HG02763 (cell line): ENCODE measurements around the gene TMEM18.
A peak's percentile ranks its signal among the peaks of the same experiment; 100 is the strongest.
"Not testable (repeated sequence)": the region's sequence is repeated elsewhere in the genome, so short reads cannot be mapped to it uniquely, and the experiment has no call there.

Experiments used
- ATAC-seq: cut with Tn5 transposase; IDR thresholded peaks from one replicate; pipeline ENCODE4 v1.9.1; 2021; ENCODE audit warnings: mild to moderate bottlenecking, moderate library complexity; ENCODE audit not compliant: unreplicated experiment

Gene TMEM18

DNA sequence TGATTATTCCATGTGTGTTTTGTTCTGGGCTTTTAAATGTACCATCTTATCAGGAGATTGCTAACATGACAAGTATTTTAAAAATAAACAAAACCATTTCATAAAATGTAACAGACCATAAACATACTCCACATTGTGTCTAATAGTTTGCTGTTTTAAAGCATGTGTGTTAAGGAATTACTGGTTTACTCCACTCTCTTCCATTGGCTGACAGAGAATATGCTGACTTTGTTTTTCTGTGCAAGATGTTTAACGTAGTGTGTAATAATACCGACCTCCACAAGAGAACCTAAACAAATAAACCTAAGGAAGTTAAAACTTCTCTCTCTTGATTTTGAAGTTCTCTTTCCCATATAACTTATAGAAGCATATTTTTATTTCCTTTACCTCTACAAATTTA lies 17.0 kb upstream of the TMEM18 start:
- no peak for ATAC-seq

- no peak for ATAC-seq
Observed at GRCh38 chr2:693606-694005, 16.4 kb upstream of the TMEM18 start.

DNA sequence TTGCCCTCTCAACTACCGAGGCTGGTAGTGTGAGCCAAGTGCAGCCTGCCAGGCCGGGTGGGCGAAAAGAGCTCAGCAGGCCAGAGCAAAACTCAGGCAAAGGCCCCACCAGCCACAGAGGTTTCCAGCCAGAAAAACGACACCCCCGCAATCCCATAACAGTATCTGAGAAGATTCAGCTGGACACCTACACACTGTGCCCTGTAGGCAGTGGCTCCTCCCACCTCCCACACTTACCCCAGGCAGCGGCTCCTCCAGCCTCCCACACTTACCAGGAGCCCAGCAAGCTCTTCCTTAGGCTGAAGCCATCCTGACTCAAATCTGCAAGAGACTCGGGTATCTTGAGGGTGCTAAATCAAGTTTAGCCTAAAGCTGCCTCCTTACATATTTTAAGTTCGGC lies 15.6 kb upstream of the TMEM18 start:
- no peak for ATAC-seq

- ATAC-seq: no peak
Observed at GRCh38 chr2:691821-692761, 14.9 kb upstream of the TMEM18 start.

DNA sequence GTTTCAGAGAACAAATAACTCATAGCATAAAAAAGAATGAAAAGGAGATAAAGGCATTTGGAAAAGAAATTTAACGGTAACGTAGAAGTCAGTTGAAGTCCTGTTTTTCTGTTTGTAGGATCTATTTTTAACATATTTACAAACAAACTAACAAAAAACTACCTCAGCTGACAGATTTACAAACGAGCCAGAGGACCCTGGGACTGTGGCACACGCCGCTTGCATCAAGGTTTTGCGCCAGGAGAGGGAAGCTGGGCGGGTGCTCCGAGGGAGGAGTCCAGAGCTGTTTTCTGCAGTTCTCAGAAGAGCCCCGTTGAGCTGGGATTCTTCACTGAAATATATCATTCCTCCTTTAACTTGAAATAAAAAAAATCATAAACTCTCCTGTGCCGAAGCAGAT lies 13.6 kb upstream of the TMEM18 start:
- no peak for ATAC-seq

DNA sequence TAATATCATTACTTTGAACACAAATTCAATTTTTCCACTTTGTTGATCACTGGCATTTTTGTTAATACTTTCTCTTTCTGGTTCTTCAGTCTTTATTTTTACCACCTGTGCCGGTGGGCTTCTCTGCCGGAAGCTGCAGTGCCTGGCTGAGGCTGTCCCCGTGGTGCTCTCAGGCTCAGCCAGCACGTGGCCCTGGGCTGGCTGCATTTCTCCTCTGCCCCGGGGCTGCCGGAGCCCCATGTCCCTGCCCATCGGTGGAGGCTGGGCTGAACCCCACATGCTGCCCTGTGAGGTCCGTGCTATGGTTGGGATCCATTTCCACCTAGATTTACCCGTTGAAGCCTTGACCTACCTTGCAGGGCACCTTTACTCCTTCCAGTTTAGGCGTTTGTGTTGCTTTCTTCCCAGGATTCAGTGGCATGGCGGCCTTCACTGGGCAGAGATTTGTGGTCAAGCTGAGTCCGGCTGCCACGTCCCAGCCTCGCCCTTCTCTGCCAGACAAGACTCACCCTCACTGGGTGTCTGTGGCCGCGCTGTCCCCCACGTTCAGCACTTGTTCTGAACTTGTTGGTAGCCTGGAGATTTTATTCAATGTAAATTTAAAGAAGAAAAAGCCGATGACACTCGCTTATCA lies 12.8 kb upstream of the TMEM18 start:
- ATAC-seq: no peak

GRCh38 chr2:689237-689636 lies 12.0 kb upstream of the TMEM18 start:
- ATAC-seq: no peak

GRCh38 chr2:688504-689076 lies 11.4 kb upstream of the TMEM18 start:
- ATAC-seq: no peak

DNA sequence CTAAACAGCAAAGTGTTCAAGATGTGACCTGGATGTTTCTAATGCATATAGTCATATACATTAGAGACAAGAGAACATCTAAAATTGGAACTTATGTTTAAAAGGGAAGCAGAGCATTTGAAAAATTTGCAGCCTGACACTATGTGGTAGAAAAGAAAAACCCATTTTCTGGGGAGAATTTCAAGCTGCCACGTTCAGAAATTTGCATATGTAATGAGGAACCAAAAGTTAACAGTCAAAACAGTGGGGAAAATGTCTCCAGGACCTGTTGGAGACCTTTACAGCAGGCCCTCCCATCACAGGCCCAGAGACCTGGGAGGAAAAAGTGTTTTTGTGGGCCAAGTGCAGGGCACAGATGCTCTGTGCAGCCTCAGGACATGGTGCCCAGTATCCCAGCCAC lies 8.2 kb upstream of the TMEM18 start:
- ATAC-seq: no peak

DNA sequence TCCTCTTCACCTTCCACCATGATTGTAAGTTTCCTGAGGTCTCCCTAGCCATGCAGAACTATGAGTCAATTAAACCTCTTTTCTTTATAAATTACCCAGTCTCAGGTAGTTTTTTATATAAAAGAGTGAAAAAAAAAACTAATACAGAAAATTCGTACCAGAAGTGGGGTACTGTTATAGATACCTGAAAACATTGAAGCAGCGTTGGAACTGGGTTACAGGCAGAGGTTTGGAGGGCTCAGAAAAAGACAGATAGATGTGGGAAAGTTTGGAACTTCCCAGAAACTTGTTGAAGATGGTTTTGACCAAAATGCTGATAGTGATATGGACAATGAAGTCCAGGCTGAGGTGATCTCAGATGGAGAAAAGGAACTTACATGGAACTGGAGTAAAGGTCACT lies 7.7 kb upstream of the TMEM18 start:
- ATAC-seq: not testable (repeated sequence)

GRCh38 chr2:682226-682625 lies 5.0 kb upstream of the TMEM18 start:
- ATAC-seq: no peak

DNA sequence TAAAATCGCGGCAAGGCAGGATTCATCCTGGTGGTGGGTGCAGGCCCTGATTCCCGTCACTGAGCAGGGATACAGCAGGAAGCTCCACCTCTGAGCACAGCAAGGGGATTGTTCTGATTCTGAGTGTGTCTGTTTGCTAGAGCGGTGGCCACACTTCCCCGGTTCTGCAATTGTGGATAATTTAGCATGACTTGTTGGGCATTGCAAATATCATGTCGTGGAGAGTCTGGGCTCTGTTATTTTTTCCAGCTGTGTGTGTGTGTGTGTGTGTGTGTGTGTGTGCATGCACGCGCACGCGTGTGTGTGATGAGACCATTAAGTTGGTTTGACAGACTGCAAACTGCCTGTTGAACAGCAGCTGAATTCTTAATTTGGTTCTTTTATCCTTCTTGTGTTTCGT lies 4.1 kb upstream of the TMEM18 start:
- ATAC-seq: no peak

- ATAC-seq: no peak
Observed at GRCh38 chr2:680496-680895, 3.3 kb upstream of the TMEM18 start.

DNA sequence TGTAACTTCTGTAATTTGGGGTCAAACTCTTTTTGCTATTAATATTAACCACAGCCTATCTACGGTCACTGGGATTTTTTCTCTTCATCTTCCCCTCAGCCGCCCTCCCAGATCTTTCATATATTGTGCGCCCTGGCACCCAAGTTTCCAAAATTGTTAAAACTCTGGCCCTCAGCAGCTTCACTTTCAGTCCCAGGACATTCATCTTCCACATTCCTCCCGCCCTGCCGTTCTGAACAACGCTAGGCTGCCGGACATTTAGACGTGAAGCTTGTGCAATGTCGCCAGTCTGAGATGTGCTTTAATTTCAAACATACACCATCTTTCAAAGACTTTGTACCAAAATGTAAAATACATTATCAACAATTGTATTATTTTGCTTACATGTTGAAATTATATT lies 1.8 kb upstream of the TMEM18 start:
- ATAC-seq: no peak

- no peak for ATAC-seq
Observed at GRCh38 chr2:677959-678550, 849 bp upstream of the TMEM18 start.

- ATAC-seq: peak; percentile 79
Observed at GRCh38 chr2:676647-677055, 555 bp downstream of the TMEM18 start.

GRCh38 chr2:675982-676646 lies 1.1 kb downstream of the TMEM18 start:
- ATAC-seq: peak; percentile 23

GRCh38 chr2:675460-675859 lies 1.7 kb downstream of the TMEM18 start:
- no peak for ATAC-seq

- no peak for ATAC-seq
Observed at GRCh38 chr2:675051-675450, 2.2 kb downstream of the TMEM18 start.

- no peak for ATAC-seq
Observed at GRCh38 chr2:674321-674985, 2.8 kb downstream of the TMEM18 start.
